Loucy (cell line): ENCODE results near the gene TASOR.

Experiments
- H2AFZ ChIP-seq: fragments of 200-600 bp; sonication (generic); 2 replicates; pipeline ENCODE4 v1.6.0; 2016; ENCODE audit warnings: antibody characterized with exemption, mild to moderate bottlenecking, low read length, moderate library complexity
- H3F3A ChIP-seq: fragments of 200-600 bp; 2 replicates; pipeline ENCODE4 v1.6.0; 2016; ENCODE audit warnings: antibody characterized with exemption, low read depth, mild to moderate bottlenecking
- H3K27me3 ChIP-seq: fragments of 200-600 bp; sonication (generic); 2 replicates; pipeline ENCODE4 v1.6.1; 2014; ENCODE audit warnings: low read length, mild to moderate bottlenecking; ENCODE audit not compliant: insufficient read depth, poor library complexity, severe bottlenecking
- H3K36me3 ChIP-seq: fragments of 200-600 bp; sonication (generic); 2 replicates; pipeline ENCODE4 v1.6.1; 2016; ENCODE audit warnings: low read length; ENCODE audit not compliant: insufficient read depth
- H3K4me1 ChIP-seq: fragments of 200-600 bp; sonication (generic); 2 replicates; pipeline ENCODE4 v1.5.1; 2014; ENCODE audit warnings: low read length, mild to moderate bottlenecking; ENCODE audit not compliant: insufficient read depth, poor library complexity, severe bottlenecking
- H3K4me2 ChIP-seq: fragments of 200-600 bp; sonication (generic); 2 replicates; pipeline ENCODE4 v1.6.0; 2014; ENCODE audit warnings: antibody characterized with exemption, low read length, low read depth, mild to moderate bottlenecking; ENCODE audit not compliant: poor library complexity, severe bottlenecking
- H3K4me3 ChIP-seq: fragments of 200-600 bp; sonication (generic); 2 replicates; pipeline ENCODE4 v1.5.1; 2014; ENCODE audit warnings: low read length, mild to moderate bottlenecking, mixed read lengths; ENCODE audit not compliant: poor library complexity, severe bottlenecking
- H3K79me2 ChIP-seq: fragments of 200-600 bp; sonication (generic); 2 replicates; pipeline ENCODE4 v1.6.1; 2014; ENCODE audit warnings: low read length; ENCODE audit not compliant: insufficient read depth
- H3K9ac ChIP-seq: fragments of 200-600 bp; sonication (generic); 2 replicates; pipeline ENCODE4 v1.6.0; 2014; ENCODE audit warnings: mild to moderate bottlenecking, low read depth, low read length, moderate library complexity; ENCODE audit not compliant: poor library complexity, severe bottlenecking
- H3K9me2 ChIP-seq: fragments of 200-600 bp; sonication (generic); replicated peaks from 2 replicates; pipeline ENCODE4 v1.6.1; 2016; ENCODE audit warnings: low read depth, low read length, mixed read lengths
- H3K9me3 ChIP-seq: fragments of 200-600 bp; sonication (generic); 2 replicates; pipeline ENCODE4 v1.6.1; 2014; ENCODE audit warnings: mild to moderate bottlenecking, antibody characterized with exemption, low read length, low read depth; ENCODE audit not compliant: insufficient read depth
- H4K20me1 ChIP-seq: fragments of 200-600 bp; sonication (generic); 2 replicates; pipeline ENCODE4 v1.6.0; 2014; ENCODE audit warnings: antibody characterized with exemption, low read length, mild to moderate bottlenecking; ENCODE audit not compliant: insufficient read depth, poor library complexity, severe bottlenecking
- EZH2phosphoT487 ChIP-seq: fragments of 200-600 bp; IDR thresholded peaks from 2 replicates; pipeline ENCODE4 v1.6.1; 2018; ENCODE audit warnings: antibody characterized with exemption, mild to moderate bottlenecking, moderate library complexity, borderline replicate concordance
- TF ChIP-seq, protein P1 (sequence below): fragments of 200-600 bp; sonication (generic); conservative IDR thresholded peaks from 2 replicates; pipeline ENCODE4 v1.5.1; 2014; ENCODE audit warnings: mild to moderate bottlenecking, antibody characterized with exemption, low read length

The TASOR gene, protein sequence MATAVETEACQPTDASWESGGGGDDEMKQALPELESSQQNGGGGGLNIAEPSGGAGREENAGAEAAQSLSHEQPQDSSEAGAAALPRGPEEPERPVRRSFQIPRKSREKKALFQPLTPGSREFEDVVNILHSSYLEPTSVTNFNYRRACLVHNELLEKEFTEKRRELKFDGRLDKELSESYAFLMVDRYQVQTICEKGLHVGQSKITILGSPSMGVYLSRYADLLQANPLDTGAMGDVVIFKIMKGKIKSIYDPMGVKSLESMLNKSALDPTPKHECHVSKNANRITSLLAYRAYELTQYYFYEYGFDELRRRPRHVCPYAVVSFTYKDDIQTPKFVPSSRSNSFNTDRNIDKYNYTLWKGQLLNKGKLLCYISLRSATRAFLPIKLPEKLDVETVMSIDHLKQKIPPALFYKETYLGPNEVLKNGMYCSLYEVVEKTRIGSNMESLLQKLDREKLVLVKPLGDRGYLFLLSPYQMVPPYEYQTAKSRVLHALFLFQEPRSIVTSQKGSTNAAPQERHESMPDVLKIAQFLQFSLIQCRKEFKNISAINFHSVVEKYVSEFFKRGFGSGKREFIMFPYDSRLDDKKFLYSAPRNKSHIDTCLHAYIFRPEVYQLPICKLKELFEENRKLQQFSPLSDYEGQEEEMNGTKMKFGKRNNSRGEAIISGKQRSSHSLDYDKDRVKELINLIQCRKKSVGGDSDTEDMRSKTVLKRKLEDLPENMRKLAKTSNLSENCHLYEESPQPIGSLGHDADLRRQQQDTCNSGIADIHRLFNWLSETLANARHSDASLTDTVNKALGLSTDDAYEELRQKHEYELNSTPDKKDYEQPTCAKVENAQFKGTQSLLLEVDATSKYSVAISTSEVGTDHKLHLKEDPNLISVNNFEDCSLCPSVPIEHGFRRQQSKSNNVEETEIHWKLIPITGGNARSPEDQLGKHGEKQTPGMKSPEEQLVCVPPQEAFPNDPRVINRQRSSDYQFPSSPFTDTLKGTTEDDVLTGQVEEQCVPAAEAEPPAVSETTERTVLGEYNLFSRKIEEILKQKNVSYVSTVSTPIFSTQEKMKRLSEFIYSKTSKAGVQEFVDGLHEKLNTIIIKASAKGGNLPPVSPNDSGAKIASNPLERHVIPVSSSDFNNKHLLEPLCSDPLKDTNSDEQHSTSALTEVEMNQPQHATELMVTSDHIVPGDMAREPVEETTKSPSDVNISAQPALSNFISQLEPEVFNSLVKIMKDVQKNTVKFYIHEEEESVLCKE (N-terminal part only)

DNA sequence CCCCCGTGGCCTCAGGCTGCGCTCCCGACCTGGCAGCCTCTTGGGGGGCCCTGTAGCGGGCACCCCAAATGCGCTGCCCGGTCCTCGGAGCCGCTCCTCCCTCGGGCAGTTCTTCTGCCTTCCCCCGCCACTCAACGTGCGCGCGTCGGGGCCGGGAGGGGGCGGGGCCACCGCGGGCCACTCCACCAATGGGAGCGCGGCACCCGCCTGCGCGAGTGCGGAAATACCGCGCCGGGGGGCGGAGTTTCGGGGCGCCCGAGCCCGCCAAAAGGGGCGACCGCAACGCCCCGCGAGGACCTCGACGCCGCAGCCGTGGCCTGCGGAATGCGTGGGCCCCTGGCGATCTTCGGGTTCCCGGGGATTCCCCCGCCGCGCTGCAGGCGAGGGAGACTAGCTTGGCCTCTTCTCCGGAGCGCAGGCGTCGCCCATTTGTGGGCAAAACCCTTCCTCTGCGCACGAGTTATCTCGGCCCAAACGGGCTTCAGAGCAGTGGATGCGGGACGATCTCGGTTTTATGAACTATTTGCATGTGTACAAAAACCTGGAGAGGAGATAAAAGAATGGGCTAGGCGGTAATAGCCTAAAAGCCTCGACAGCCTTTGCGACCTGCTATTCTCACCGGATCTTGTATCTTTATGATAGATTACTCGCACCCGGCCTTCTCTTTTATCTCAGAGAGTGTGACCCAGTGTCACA, at the start of gene TASOR:
Gene TASOR, minus strand, starts transcription at position 144 of the 696 bp plus-strand sequence. CDS start 259 bp downstream, outside the sequence.
- Histone ChIP-seq H2AFZ (peak within 1 kb of the TSS; percentile 99), H3K9me3 (no peaks in the 10 kb centered on the region), H3K36me3 (no peaks in the 10 kb centered on the region), H3K9ac (peak within 1 kb of the TSS; percentile 97), H3K4me1 (peaks cover 34% of the 10 kb centered on the region), H3K9me2 (no peaks in the 10 kb centered on the region), H4K20me1 (peaks cover 35% of the 10 kb centered on the region), H3K4me2 (peak within 1 kb of the TSS; percentile 92), H3K79me2 (peaks cover 49% of the 10 kb centered on the region), H3K4me3 (peak within 1 kb of the TSS; percentile 79), H3K27me3 (no peaks in the 10 kb centered on the region), H3F3A (no peaks in the 10 kb centered on the region)
- TF ChIP-seq, protein P1, sequence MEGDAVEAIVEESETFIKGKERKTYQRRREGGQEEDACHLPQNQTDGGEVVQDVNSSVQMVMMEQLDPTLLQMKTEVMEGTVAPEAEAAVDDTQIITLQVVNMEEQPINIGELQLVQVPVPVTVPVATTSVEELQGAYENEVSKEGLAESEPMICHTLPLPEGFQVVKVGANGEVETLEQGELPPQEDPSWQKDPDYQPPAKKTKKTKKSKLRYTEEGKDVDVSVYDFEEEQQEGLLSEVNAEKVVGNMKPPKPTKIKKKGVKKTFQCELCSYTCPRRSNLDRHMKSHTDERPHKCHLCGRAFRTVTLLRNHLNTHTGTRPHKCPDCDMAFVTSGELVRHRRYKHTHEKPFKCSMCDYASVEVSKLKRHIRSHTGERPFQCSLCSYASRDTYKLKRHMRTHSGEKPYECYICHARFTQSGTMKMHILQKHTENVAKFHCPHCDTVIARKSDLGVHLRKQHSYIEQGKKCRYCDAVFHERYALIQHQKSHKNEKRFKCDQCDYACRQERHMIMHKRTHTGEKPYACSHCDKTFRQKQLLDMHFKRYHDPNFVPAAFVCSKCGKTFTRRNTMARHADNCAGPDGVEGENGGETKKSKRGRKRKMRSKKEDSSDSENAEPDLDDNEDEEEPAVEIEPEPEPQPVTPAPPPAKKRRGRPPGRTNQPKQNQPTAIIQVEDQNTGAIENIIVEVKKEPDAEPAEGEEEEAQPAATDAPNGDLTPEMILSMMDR = no peak
- no peak for TF ChIP-seq EZH2phosphoT487

DNA sequence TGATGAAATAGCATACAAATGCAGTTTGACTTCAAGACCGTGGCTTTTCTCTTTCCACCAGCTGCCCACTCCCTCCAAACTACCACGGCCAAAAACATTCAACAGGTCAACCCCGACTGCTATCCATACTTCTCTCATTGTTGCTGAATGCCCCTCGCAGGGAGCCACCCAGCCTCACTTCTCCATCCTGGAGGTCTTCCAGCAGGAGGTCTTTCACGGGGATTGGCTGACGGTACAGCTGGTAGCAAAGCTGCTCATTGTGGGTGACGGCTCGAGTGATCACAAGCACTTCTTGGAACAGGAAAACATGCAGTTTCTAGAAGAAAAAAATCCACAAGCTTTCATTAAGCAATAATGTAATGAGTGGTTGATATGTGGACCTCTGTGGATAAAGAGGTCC, 49.0 kb upstream of the TASOR start:
- TF ChIP-seq, protein P1 = no peak
- TF ChIP-seq EZH2phosphoT487 = no peak
- Histone ChIP-seq H3K9ac (no peak overlapping the region), H3K4me3 (no peak overlapping the region), H3K4me2 (no peak overlapping the region), H3F3A (peaks cover 4% of the 10 kb centered on the region; the same call in 1 of the 2 replicates), H4K20me1 (no peaks in the 10 kb centered on the region), H3K27me3 (no peaks in the 10 kb centered on the region), H3K9me3 (no peaks in the 10 kb centered on the region), H3K79me2 (no peaks in the 10 kb centered on the region), H3K36me3 (peaks cover 53% of the 10 kb centered on the region), H3K4me1 (peaks cover 18% of the 10 kb centered on the region), H3K9me2 (no peaks in the 10 kb centered on the region), H2AFZ (no peak overlapping the region)

DNA sequence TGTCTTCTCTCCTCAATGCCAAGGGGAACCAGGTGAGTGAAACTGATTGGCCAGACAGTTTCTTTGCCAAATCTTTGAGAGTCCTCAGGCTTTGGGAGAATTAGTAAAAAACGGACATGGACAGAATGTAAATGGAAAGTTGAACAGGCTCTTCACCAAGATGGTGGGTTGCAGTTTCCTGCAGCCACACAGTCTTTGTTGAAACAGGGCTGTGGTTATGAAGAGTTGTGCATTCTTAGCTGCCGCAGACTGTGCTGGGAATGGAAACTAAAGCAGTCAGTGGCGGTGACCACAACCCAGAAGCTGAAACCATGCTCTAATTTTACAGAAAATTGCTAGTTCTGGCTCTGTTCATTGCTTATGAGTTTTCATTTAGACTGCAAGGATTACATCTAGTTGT, 42.1 kb upstream of the TASOR start:
- H3K9me2 ChIP-seq = no peaks in the 10 kb centered on the region
- H3K9ac ChIP-seq = peak overlapping the region; percentile 12
- H3K4me2 ChIP-seq = peak overlapping the region; percentile 45

More for the DNA sequence above, 42.1 kb upstream of the TASOR start:
- Histone ChIP-seq H3K4me1 (peaks cover 13% of the 10 kb centered on the region), H3K79me2 (no peaks in the 10 kb centered on the region), H3K9me3 (no peaks in the 10 kb centered on the region), H3K36me3 (peaks cover 39% of the 10 kb centered on the region), H4K20me1 (no peaks in the 10 kb centered on the region), H3K4me3 (no peak overlapping the region), H2AFZ (0 out of 2 replicates have a peak overlapping the region, but pooled peaks have one; percentile 31), H3F3A (no peaks in the 10 kb centered on the region; the same call in 1 of the 2 replicates), H3K27me3 (no peaks in the 10 kb centered on the region)
- TF ChIP-seq, protein P1 = no peak
- TF ChIP-seq EZH2phosphoT487 = no peak
